Sigmoid colon (tissue), 7 donors: ENCODE measurements around the gene TTC32. TPM values are rescaled to one million over a fixed set of nuclear protein-coding genes. Genes with fewer than 3 reads are reported as not detected.

Experiments used
- DNase-seq: peaks from one replicate; pipeline ENCODE4 v3.0.0-alpha.2; 2019
- H3K27ac ChIP-seq, 4 donors: fragments of 200-600 bp; sonication (generic); one replicate each; pipeline ENCODE4 v1.5.1; 2016 to 2019; ENCODE audit warnings: mild to moderate bottlenecking in 1 of 4
- H3K27me3 ChIP-seq, 3 donors: fragments of 200-600 bp; sonication (generic); one replicate each; pipeline ENCODE4 v1.5.1; 2019; ENCODE audit warnings: mild to moderate bottlenecking in 1 of 3
- H3K36me3 ChIP-seq, 4 donors: fragments of 200-600 bp; sonication (generic); one replicate each; pipeline ENCODE4 v1.5.1; 2016 to 2019
- H3K4me1 ChIP-seq, 4 donors: fragments of 200-600 bp; sonication (generic); one replicate each; pipeline ENCODE4 v1.5.1; 2017 to 2019
- H3K4me3 ChIP-seq, 4 donors: fragments of 200-600 bp; sonication (generic); one replicate each; pipeline ENCODE4 v1.5.1; 2017 to 2019; ENCODE audit warnings: mild to moderate bottlenecking in 2 of 4, moderate library complexity in 1 of 4
- H3K9me3 ChIP-seq, 4 donors: fragments of 200-600 bp in 3 of 4; sonication (generic) in 3 of 4; one replicate each; pipeline versions ENCODE4 v1.5.1 to v1.6.1; 2013 to 2019
- EP300 ChIP-seq, 4 donors: sonication (generic); formaldehyde crosslinking; IDR thresholded peaks; one replicate each; pipeline ENCODE4 v1.6.1; 2017; ENCODE audit warnings: antibody characterized with exemption in 4 of 4
- POLR2A ChIP-seq, 2 donors: fragments of 450-650 bp; IDR thresholded peaks; one replicate each; pipeline ENCODE4 v1.6.1; 2016; ENCODE audit warnings: antibody characterized with exemption in 2 of 2, mild to moderate bottlenecking in 2 of 2, moderate library complexity in 2 of 2
- POLR2AphosphoS5 ChIP-seq, 4 donors: sonication (generic); formaldehyde crosslinking; IDR thresholded peaks; one replicate each; pipeline ENCODE4 v1.6.1; 2017; ENCODE audit warnings: antibody characterized with exemption in 4 of 4
- WGBS, 2 donors: extraction: QIAGEN DNeasy Blood & Tissue Kit; methylation state at CpG; one replicate each; pipeline ENCODE4 v1.1.7; 2013; 5-methylcytosine and 5-hydroxymethylcytosine counted together
- intact Hi-C: fragments of 100-400 bp; cut with DNase I; formaldehyde crosslinking; loops from one replicate; pipeline ENCODE4 v1.15.1; 2023
- polyA plus RNA-seq, 3 donors: library from polyadenylated mRNA; stranded (reverse); fragments of 200-250 nt; gene quantifications; one replicate each; pipeline ENCODE4 v1.2.3, GENCODE V29; 2013
- total RNA-seq, 4 donors: library from RNA; depleted of rRNA; stranded (reverse); fragments of >200 nt; gene quantifications; one replicate each; pipeline ENCODE4 v1.1.0, GENCODE V29; 2016
- TF ChIP-seq, protein P1 (sequence below), 4 experiments: fragments of 450-650 bp in 3 of 4; fragments of 200-600 bp in 1 of 4; IDR thresholded peaks; one replicate each; pipeline ENCODE4 v1.5.1; 2016 to 2019; ENCODE audit warnings: antibody characterized with exemption in 4 of 4, mild to moderate bottlenecking in 3 of 4, moderate library complexity in 2 of 4
- donor health status: healthy with polysubstance abuse.
- donor health status: Bipolar disorder and iron deficiency.
- donor health status: healthy.

TTC32 gene
- 10 to 100 TPM in 3 of 4 donors, 1 to 10 TPM in 1; 7.3 to 20.5 (median 12.8) TPM for total RNA-seq
- polyA plus RNA-seq = 10 to 100 TPM; 11.1 to 21.6 (median 16.2) TPM

- H3K27ac ChIP-seq = peak within 1 kb of the TSS; percentile 88 to 95 (median 94)
- no peaks in the 10 kb centered on the region for H3K27me3 ChIP-seq
- intact Hi-C loops = loop anchor here (5.0 to 10.0 kb wide), 3 partner anchors 151 to 1347 kb away; partner anchors contain the start of gene LAPTM4A
- H3K36me3 ChIP-seq = no peaks in the 10 kb centered on the region
- H3K4me1 ChIP-seq = peaks cover 0 to 45% (median 42%) of the 10 kb centered on the region in 4 donors
- TF ChIP-seq POLR2A (IDR thresholded peaks at IDR 0.05) (peak; percentile 77 to 82), POLR2AphosphoS5 (IDR thresholded peaks at IDR 0.05) (peak; percentile 85 to 97 (median 94)), EP300 (IDR thresholded peaks at IDR 0.05) (no peak)
- H3K9me3 ChIP-seq = no peaks in the 10 kb centered on the region
- WGBS, 2 donors = 0% methylated on average over 65 of the region's 65 CpGs
- peak within 1 kb of the TSS; percentile 70 to 98 (median 78) for H3K4me3 ChIP-seq
- DNase-seq = peak; percentile 97
Observed at GRCh38 chr2:19901442-19902215, at the start of gene TTC32. Gene TTC32 (minus strand): TSS chr2:19901983. CDS start chr2:19901854, 129 bp downstream.

DNA sequence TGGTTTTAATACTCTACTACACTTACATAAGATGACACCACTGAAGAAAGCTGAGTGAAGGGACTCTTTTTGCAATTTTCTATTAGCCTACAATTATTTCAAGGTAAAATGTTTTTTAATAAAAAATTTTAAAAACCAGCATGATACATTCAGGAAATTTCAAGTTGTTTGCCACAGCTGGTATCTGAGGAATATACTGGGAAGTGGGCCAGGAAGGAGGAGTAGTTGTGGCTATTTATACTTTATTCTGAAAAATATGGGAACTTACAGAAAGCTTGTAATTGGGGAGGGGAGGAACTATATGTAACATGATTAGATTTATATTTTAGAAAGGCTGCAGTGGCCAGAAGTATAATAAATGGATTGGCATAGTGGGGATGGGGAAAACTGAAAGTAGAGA lies 47.3 kb upstream of the TTC32 start:
- Histone ChIP-seq H3K4me3 (no peak overlapping the region), H3K4me1 (peaks cover 0 to 12% (median 4%) of the 10 kb centered on the region in 4 donors), H3K9me3 (no peaks in the 10 kb centered on the region), H3K27me3 (no peaks in the 10 kb centered on the region), H3K36me3 (peaks cover 0 to 18% (median 0%) of the 10 kb centered on the region in 4 donors), H3K27ac (no peak overlapping the region)
- DNase-seq = no peak
- TF ChIP-seq, protein P1, sequence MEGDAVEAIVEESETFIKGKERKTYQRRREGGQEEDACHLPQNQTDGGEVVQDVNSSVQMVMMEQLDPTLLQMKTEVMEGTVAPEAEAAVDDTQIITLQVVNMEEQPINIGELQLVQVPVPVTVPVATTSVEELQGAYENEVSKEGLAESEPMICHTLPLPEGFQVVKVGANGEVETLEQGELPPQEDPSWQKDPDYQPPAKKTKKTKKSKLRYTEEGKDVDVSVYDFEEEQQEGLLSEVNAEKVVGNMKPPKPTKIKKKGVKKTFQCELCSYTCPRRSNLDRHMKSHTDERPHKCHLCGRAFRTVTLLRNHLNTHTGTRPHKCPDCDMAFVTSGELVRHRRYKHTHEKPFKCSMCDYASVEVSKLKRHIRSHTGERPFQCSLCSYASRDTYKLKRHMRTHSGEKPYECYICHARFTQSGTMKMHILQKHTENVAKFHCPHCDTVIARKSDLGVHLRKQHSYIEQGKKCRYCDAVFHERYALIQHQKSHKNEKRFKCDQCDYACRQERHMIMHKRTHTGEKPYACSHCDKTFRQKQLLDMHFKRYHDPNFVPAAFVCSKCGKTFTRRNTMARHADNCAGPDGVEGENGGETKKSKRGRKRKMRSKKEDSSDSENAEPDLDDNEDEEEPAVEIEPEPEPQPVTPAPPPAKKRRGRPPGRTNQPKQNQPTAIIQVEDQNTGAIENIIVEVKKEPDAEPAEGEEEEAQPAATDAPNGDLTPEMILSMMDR (IDR thresholded peaks at IDR 0.05) = no peak
- intact Hi-C loops = no loop called here

- TF ChIP-seq EP300 (IDR thresholded peaks at IDR 0.05) = no peak
- TF ChIP-seq, protein P1 (IDR thresholded peaks at IDR 0.05) = no peak
- no peak for TF ChIP-seq POLR2A (IDR thresholded peaks at IDR 0.05)
- no peak for TF ChIP-seq POLR2AphosphoS5 (IDR thresholded peaks at IDR 0.05)
- no peak overlapping the region for H3K27ac ChIP-seq
- H3K27me3 ChIP-seq = no peaks in the 10 kb centered on the region
Observed at GRCh38 chr2:19947184-19947940, 45.6 kb upstream of the TTC32 start.

DNA sequence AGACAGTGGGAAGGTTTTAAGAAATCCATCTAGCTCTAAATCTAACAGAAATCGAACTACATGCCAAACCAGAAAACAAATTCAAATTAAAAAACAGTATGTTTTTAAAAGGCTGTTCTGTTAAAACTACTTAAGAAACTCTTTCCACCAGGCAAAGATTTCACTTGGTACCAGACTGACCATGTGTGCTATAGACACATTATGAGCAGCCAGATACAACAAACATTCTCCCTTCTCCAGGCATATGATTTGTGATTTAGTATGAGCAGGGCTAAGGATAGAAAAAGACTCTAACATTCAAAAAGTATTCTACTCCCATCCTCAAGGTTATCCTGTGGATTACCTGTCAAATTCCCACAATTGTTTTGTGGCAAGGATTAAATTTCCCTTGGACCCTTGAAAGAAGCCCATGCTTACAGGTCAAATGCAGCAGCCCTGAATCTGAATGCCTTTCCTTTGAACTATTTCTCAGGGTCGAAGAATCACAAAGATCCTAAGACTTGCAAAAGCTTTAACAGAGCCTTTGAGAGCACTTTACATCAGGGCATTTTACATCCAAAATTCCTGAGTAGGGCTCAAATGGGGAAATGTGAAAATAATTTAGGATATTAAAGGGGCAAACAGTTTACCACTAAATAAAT lies 42.5 kb upstream of the TTC32 start:
- H3K9me3 ChIP-seq = no peaks in the 10 kb centered on the region
- 81 to 83% methylated on average over 2 of the region's 2 CpGs for WGBS, 2 donors
- intact Hi-C loops = no loop called here
- TF ChIP-seq POLR2A (IDR thresholded peaks at IDR 0.05) = no peak
- TF ChIP-seq EP300 (IDR thresholded peaks at IDR 0.05) = no peak
- no peak for TF ChIP-seq POLR2AphosphoS5 (IDR thresholded peaks at IDR 0.05)
- TF ChIP-seq, protein P1 (IDR thresholded peaks at IDR 0.05) = no peak
- no peak overlapping the region for H3K27ac ChIP-seq
- H3K36me3 ChIP-seq = peaks cover 0 to 14% (median 0%) of the 10 kb centered on the region in 4 donors
- peaks cover 0 to 11% (median 4%) of the 10 kb centered on the region in 4 donors for H3K4me1 ChIP-seq
- H3K4me3 ChIP-seq = no peak overlapping the region
- DNase-seq = no peak
- no peaks in the 10 kb centered on the region for H3K27me3 ChIP-seq

More at GRCh38 chr2:19947184-19947940, 45.6 kb upstream of the TTC32 start:
- no peak for DNase-seq
- Histone ChIP-seq H3K36me3 (peaks cover 0 to 18% (median 0%) of the 10 kb centered on the region in 4 donors), H3K4me1 (peaks cover 0 to 12% (median 4%) of the 10 kb centered on the region in 4 donors), H3K4me3 (no peak overlapping the region), H3K9me3 (no peaks in the 10 kb centered on the region)
- intact Hi-C loops = no loop called here
- 91 to 92% methylated on average over 4 of the region's 4 CpGs for WGBS, 2 donors
